DMS 273 treated with DMSO at 0.1 percent for 48 hours (cell line): ENCODE data around the gene MLLT1.

ENCODE experiments used
- DNase-seq: peaks from one replicate; lab custom pipeline; 2025; lab: John Stamatoyannopoulos, UW

Gene MLLT1

DNA sequence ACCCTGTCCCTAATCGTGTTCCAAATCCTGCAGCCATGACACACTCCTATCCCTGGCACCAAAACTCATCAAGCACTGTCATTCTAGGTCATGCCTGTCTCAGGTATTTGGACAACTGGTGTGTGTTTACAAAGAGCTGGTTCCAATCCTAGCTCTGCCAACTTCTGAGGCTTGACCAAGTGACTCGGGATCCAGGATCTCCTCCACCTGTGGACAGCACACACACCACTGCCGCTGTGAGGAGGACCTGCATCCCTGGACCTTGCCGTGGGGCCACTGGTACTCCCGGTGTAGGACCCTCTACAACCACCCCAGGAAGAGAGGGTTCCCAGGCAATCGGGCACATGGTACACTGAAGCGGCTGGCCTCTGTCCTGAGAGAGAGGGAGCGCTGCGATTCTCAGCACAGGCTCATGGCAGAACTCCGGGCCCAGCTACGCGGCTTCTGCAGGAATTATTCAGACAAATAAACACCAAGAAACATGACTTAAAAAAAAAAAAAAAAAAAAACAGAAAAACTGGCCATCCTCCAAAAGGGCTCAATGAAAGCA lies 20.4 kb downstream of the MLLT1 start:
- no peak for DNase-seq

DNA sequence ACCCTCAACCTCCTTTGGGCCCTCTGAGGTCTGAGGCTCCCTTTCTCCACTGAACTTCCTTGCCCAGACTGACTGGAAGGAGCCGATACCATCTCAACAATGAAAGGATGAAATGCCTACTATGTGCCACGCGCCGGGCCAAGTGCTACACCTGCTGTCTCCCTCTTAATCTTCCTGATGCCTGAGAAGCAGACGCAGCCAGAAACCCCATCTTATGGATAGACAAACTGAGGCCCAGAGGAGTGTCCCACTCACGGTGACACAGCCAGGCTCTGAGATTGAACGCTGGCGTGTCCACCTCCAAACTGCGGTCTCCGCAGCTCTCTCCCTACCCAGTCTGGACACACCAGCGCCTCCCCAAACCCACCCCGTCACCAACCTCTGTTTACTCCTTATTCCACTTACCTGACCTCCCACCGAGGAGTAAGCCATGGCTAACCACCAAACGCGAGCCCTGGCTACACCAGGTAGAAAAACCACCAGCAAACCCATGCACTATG lies 20.9 kb downstream of the MLLT1 start:
- no peak for DNase-seq

DNA sequence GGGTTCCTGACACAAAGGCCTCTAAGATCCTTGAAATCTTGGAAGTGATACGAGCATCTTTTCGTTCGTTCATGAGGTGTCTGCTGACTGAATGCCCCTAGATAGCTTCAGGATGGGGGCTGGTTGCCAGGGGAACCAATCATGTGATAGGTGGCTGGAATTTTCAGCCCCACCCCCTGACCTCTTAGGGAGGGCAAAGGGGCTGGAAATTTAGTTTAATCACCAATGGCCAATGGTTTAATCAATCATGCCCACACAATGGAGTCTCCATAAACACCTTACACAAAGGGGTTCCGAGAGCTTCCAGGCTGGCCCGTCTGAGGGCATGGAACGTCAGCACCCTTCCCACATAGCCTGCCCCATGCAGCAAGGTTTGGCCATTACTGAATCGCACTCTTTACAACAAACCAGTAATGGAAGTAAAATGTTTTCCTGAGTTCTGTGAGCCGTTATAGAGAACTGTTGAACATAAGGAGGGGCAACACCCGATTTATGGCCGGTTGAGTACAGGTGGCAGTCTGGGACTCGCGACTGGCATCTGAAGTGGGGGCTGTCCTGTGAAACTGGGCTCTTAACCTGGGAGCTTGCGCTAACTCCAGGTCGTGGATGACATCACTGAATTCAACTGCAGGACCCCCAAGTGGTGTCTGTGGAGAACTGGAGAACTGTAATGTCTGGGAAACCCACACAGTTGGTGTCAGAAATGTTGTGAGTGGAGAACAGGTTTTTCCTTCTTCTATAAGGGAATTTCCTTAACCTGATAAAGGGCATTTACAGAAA lies 25.6 kb downstream of the MLLT1 start:
- no peak for DNase-seq

DNA sequence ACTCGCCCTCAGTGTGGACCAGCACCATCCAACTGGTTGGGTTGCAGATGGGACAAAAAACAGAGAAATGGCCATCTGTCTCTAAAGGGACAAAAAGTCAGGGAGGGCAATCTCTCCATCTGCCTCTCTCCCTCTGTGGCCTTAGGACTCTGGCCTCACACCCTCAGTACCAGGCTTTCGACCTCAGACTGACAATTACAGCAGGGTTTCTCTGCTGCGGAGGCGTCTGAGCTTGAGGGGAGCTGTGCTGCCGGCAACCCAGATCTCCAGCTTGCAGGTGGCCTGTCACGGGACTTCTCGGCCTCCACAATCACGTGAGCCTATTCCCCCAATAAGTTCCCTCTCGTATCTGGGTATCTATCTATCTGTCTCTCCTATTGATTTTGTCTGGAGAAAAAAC lies 27.7 kb downstream of the MLLT1 start:
- no peak for DNase-seq

DNA sequence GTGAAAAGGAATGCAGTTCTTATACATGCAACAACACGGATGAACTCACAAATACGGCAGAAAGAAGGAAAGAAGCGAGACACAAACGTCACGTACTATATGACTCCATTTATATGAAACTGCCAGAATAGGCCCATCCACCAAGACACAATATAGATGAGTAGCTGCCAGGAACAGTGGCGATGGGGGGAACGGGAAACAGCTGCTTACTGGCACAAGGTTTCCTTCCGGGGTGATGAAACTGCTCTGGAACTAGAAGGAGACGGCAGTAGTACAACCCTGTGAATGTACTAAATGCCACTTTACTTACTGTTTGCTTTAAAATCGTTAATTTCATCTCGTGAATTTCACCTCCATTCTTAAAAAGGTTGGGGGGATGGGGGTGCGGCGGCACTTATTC lies 28.9 kb downstream of the MLLT1 start:
- DNase-seq: no peak

DNA sequence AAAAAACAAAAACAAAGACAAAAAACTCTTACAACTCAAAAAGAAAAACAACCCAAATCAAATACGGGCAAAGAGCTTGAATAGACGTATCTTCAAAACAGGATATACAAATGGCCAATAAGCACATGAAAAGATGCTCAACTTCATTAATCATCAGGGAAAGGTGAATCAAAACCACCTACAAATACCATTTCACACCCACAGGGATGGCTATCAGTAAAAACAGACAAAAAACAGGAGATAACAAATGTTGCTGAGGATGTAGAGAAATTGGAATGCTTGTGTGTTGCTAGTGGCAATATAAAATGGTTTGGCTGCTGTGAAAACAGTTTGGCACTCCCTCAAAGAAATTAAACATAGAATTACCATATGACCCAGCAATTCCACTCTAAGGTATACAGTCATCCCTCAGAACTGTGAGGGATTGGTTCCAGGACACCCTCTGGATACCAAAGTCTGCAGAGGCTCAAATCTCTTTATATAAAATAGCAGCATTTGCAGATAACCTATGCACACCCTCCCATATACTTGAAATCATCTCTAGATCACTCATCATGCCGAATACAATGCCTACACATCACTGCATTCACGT lies 29.7 kb downstream of the MLLT1 start:
- DNase-seq: no peak

DNA sequence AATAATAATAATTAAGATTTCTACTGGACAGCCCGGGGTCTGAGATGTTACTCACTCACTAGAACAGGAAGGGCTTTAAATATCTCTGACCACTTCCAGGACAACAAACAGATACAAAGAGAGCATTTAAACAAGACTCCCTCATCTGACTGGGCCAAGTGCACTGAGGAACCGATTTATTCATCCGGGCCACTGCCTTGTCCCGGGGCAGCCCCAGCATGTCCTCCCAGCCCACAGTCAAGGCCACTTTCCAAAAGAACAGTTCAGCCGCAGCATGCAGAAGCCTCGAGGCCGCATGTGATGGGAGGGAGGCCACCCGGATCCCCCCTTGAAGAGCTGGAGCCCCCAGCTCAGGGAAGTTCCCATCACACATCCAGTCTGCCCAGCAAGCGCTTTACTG lies 30.5 kb downstream of the MLLT1 start:
- no peak for DNase-seq

DNA sequence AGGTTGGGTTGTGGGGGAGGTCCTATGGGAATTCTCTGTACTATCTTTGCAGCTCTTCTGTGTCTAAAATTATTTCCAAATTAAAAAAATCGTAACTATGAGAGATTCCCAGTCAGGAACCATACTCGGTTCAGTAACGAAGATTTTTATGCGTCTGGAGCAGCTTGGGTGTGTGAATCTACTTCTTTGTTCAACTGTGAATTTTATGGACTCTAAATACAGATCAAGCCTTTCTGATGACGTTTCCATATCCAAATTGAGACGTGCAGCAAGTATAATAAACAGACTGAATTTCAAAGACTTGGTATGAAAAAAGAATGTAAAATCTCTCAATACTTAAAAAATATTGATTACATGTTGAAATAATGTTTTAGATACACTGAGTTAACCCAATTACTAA lies 30.9 kb downstream of the MLLT1 start:
- no peak for DNase-seq

DNA sequence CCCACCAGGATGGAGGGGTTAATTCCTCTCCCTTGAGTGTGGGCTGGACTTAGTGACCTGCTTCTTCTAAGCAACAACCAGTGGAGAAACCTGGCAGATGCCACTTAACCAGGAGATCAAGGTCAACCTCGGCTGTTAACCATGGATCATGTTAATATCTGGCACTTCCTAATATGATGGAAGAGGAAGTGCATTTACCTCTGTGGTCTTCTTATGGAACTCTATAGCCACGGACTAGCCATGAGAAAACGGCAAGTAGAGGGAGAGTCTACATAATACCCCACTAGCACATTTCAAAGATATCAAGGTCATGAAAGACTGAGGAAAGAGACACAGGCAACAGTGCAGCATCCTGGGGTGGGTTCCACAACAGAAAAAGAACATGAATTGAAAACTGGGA lies 31.4 kb downstream of the MLLT1 start:
- no peak for DNase-seq

DNA sequence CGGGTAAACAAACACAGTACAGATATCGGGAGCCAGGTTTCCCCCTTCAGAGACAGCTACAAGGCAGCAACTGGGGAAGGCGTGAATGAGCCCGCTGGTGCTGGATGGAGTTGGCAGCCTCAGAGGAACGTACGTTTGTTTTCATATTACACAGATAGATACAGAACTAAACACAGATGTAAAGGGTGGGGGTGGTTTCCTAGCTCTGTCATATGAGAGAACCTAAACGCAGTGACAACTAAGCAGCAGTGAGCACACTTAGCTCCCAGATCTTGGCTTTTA lies 32.8 kb downstream of the MLLT1 start:
- DNase-seq: no peak

DNA sequence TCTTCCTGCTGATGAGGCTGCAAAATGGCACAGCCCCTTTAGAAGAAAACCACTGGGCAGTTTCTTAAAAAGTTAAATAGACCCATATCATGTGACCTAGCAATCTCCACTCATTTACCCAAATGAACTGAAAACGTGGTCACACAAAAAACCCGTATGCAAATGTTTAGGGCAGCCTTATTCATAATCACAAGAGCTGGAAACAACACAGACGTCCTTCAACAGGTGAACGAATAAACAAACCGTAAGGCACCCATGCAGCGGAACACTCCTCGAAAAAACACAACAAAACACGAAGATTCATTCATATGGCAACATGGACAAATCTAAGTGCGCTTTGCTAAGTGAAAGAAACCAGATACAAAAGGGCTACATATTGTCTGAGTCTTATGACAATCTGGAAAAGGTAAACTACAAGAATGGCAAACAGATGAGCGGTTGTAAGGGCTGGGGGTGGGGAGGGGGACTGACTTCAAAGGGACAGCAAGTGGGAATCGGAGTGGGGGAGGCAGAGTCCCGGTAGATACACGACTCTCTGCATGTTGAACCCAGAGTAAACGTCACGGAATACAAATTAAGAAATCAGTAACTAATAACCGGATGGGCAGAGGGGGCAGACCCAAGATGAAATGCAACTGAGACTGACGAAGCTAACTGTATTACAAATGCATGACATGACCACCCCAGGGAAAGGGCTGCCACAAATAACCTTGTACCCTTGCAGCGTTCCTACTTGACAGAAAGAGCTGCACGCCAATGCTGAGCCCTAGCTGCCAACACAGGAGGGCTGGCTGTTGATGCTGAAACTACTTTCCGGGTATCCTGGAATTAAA lies 33.4 kb downstream of the MLLT1 start:
- DNase-seq: no peak

DNA sequence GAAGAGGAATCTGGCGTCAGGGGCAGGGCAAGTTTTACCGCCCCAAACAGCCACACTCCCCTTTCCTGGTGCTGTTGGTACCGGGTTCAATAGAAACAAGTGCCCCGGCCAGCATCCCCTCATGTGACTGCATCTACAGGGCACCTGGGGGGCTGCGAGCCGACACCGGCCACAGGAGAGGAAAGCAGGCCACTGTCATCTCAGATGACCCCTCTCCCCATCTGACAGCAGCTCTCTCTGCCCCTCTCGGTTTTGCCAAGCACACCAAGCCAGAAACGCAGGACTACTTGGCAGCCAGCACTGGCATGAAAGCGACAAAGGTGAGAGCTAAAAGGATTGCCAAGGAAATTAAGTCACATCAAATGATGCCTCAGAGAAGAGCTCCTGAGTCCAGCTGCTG lies 37.1 kb downstream of the MLLT1 start:
- no peak for DNase-seq

DNA sequence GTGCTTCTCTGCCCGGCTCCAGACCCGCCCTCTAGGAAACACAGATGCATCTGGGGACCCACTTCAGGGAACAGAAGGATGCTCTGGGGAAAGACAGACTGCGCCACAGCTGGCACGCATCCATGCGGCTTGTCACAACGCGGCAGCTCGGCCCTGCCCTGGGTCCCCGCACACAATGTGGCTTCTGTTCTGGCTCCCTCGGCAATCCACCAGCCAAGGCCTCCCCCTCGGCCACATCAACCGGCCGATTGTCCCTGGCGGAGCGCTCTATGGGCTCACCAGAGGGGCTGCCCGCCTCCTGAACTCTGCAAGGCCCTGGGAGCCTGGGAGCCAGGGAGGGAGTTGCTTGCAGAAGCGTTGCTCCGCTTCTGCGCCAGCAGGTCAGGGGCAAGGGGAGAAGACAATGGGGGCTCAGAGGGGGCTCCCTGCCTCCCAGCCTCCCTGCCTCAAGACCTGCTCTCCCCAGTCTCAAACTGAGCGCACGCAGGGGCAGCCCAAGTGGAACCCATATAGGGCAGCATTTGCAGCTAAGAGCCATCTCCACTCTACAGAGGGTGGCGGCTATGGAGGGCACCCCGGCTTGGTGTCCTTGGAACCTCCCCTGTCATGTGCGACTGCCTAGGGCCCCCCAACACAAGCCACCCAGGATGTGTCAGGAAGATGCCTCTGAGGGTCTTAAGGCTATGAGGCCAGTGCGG lies 37.9 kb downstream of the MLLT1 start:
- no peak for DNase-seq

DNA sequence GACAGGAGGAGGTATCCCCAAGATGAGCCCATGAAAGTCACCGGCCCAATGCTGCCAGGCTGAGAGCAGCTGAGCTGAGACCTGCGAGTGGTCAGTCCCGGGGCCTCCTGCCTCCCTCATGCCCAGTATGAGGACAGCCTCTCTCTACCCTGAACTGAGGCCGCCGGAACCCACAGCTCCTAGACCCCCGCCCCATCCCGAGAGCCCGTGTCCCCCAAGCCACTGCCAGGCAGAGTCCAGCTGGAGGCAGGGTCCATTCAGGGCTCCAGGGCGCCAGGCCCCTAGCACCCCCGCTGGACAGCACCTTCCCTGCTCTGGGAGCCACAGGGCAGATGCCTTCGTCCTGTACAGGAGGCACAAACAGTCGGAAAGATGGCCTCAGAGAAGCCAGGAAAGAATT lies 38.7 kb downstream of the MLLT1 start:
- DNase-seq: no peak

DNA sequence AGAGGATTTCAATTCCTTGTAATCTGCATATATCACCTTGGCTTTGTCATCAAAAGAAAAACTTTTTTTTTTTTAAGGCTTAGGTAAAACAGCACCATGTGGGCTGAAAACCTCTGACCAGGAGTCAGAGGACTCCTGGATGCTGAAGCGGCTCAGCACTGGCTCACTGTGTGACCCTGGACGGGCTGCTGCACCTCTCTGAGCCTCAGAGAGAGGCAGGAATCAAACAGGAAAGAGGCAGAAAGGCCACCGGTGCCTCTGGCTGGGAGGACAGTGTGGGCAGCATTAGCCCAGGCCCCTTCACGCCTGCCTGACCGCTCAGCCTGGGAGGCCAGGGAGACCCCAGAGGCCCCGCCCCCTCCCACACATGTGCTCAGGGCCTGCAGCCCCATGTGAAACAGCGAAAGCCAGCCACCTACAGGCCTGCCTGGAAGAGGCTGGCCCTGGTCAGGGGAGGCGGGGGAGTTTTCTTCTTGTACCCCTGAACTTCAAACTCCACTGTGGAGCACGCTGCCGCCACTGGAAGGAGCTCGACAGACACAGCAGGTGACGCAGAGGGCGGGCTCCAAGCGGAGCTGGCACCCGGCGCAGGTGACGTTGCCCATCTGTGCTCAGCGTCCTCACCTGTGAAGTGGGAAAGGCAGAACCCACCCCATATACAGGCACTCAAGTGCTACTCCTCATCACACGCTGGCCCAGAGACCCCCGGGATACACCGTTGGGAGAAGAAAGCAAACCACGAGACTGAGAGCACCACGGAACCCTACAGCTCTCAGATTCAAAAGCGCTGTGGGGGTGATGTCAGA lies 39.7 kb downstream of the MLLT1 start:
- DNase-seq: no peak

DNA sequence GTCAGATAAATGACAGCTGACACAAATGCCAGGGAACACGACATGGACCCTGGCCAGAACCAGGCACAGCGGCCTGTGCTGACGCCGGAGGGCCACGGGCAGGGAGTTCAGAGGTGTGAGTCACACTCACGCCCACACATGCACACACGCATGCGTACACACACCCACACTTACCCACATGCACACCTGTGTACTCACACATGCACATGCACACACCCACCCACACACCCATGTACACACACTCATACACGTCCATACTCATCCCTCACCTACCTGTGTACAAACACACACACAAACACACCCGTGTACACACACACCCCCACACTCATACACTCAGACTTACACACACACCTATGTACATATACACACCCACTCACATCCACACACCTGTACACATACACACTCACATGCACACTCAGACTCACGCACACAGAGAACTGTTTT lies 40.4 kb downstream of the MLLT1 start:
- DNase-seq: no peak

DNA sequence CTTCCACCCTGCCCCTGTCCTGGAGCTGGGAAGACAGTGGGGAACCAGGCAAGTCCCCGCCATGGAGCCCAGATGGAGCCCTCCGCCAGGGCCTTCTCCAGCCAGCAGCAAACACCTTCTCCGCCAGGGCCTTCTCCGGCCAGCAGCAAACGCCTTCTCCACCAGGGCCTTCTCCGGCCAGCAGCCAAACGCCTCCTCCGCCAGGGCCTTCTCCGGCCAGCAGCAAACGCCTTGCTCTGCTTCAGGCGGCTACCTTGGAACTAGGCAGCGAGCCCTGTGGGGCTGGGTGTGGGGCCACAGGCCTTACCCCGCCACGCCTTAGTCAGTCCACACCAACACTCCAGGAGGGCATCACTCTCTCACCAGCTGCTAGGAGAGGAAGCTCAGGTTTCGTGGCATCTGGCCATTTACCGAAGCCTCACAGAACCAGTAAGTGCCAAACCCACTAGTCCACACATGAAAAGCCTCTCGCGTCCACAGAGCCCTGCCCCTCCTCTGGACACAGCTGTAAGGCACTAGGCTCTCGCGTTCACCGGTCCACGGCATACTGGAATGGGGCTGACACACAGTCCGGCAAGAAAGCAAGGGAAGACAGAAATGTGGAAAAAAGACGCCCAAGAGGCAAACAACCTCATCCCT lies 41.0 kb downstream of the MLLT1 start:
- DNase-seq: peak; percentile 83

DNA sequence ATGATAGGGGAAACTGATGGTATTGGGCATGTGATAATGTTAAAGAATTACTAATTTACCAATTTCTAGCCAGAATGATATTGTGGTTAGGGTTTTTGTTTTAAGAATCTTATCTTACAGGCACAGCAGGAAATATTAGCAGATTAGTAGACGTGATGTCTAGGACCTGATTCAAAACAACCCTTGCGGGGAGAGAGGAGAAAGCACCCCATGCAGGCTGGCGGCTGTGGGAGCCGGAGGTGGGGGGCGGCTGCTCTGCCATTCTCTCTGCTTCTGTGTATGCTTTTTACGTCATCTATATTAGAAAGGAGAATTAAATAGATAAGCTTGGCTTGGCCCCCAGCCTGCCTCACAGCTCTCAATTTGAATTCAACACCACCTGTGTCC lies 41.5 kb downstream of the MLLT1 start:
- DNase-seq: no peak

DNA sequence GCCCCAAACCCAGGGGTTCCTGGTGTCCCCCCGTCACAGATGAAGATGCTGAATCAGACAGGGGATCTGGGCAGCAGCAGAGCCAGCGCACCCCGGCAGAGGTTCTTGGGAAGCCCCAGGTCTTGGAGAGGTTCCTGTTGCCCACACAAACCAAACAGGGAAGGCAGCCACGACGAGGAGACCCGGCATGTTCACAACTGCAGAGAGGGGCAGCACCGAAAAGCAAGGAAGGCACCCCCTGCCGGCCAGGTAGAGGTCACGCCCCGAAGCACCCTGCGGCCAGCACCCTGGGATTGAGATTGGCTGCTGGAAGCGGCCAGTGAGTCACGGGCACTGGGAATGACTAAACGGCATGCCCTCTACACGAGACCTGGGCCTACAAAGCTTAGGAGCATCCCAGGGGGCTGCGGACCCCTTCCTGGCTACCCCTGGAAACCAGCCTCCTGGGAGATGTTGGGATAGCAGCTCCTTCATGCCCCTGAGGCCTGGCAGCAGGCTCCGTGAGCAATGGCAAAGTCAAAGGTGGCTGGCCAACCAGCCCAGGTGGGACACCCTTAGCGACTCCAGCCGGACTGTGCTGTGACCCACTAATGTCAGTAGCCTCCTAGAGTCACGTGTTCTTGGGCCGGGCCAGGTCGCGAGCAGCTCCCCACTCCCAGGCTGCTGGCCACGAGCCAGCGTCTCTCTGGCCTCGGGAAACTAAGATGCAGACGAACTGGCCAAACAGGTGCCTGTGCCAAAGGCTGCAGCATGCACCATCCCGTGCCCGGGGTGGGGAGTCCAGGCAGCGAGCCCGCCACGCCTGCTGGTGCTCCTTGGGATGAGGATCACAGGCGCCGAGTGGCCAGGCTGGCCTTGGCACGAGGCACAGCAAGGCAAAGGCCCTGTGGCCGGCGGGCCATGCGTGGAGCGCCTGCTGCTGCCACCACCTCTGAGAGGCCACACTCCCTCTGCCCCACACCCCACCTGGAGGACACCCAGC lies 43.2 kb downstream of the MLLT1 start:
- DNase-seq: no peak
